IMR-90 (cell line): Measurements from ENCODE around the gene PPP3CA. TPM values are rescaled to one million over a fixed set of nuclear protein-coding genes. Genes with fewer than 3 reads are reported as not detected.

Experiments
- ATAC-seq: fragments of 200-7000 bp; cut with Tn5 transposase; 2 replicates; pipeline ENCODE4 v1.9.1; 2020; ENCODE audit warnings: low read depth, mild to moderate bottlenecking, moderate library complexity
- BruUV-seq: library from RNA; stranded (reverse); fragments of 400-500 nt; replicated peaks from 2 replicates; lab custom pipeline; 2021; lab: Mats Ljungman, UMichigan
- CTCF ChIA-PET: fragments of 300-600 bp; formaldehyde crosslinking; extraction: SDS; loops from one replicate; lab custom pipeline; 2021; ENCODE audit warnings: antibody characterized with exemption; lab: Yijun Ruan, JAX
- POLR2A ChIA-PET: fragments of 300-600 bp; sonication (Branson Sonifier 250); formaldehyde crosslinking; loops from one replicate; lab custom pipeline; 2022; ENCODE audit warnings: antibody characterized with exemption; ENCODE audit not compliant: unreplicated experiment; lab: Charles Lee
- DNase-seq: peaks from one replicate; pipeline ENCODE4 v3.0.0; 2013
- H2AFZ ChIP-seq: replicated peaks from 2 replicates; pipeline ENCODE3; 2013; ENCODE audit warnings: low read length, mild to moderate bottlenecking; ENCODE audit not compliant: poor library complexity
- H2AK5ac ChIP-seq: 2 replicates; pipeline ENCODE4 v1.6.1; 2013; ENCODE audit warnings: low read depth, low read length, inconsistent platforms
- H2AK9ac ChIP-seq: replicated peaks from 2 replicates; pipeline ENCODE3; 2013; ENCODE audit warnings: mild to moderate bottlenecking, low read depth, low read length, moderate library complexity; ENCODE audit not compliant: poor library complexity
- H2BK120ac ChIP-seq: 2 replicates; pipeline ENCODE4 v1.6.1; 2013; ENCODE audit warnings: low read depth, low read length, inconsistent platforms
- H2BK15ac ChIP-seq: 3 replicates; pipeline ENCODE4 v1.6.1; 2013; ENCODE audit warnings: low read depth, low read length, inconsistent platforms
- H2BK20ac ChIP-seq: 2 replicates; pipeline ENCODE4 v1.6.1; 2013; ENCODE audit warnings: low read depth, mild to moderate bottlenecking, inconsistent platforms, low read length, moderate library complexity
- H2BK5ac ChIP-seq: 2 replicates; pipeline ENCODE4 v1.6.1; 2013; ENCODE audit warnings: mild to moderate bottlenecking, low read depth, low read length, inconsistent platforms; ENCODE audit not compliant: poor library complexity, severe bottlenecking
- H3K14ac ChIP-seq: replicated peaks from 2 replicates; pipeline ENCODE4 v1.6.1; 2013; ENCODE audit warnings: low read depth, low read length, inconsistent platforms
- H3K18ac ChIP-seq: 2 replicates; pipeline ENCODE4 v1.6.1; 2013; ENCODE audit warnings: low read depth, low read length, control low read depth
- H3K23ac ChIP-seq: 2 replicates; pipeline ENCODE4 v1.6.1; 2013; ENCODE audit warnings: low read depth, low read length, inconsistent platforms
- H3K27ac ChIP-seq: 2 replicates; pipeline ENCODE4 v1.5.1; 2013; ENCODE audit warnings: mild to moderate bottlenecking, control low read depth, low read length; ENCODE audit not compliant: insufficient read depth
- H3K27me3 ChIP-seq: 2 replicates; pipeline ENCODE4 v1.6.1; 2013; ENCODE audit warnings: low read length; ENCODE audit not compliant: control insufficient read depth, insufficient read depth
- H3K36me3 ChIP-seq: 2 replicates; pipeline ENCODE4 v1.6.1; 2013; ENCODE audit warnings: low read length, mixed read lengths; ENCODE audit not compliant: control insufficient read depth, insufficient read depth
- H3K4ac ChIP-seq: 2 replicates; pipeline ENCODE4 v1.6.1; 2013; ENCODE audit warnings: low read depth, low read length, inconsistent platforms
- H3K4me1 ChIP-seq: 2 replicates; pipeline ENCODE4 v1.6.1; 2013; ENCODE audit warnings: low read length, mixed read lengths; ENCODE audit not compliant: control insufficient read depth, insufficient read depth
- H3K4me2 ChIP-seq: 2 replicates; pipeline ENCODE4 v1.6.1; 2013; ENCODE audit warnings: low read depth, mild to moderate bottlenecking, control low read depth, low read length, moderate library complexity
- H3K4me3 ChIP-seq: 2 replicates; pipeline ENCODE4 v1.5.1; 2013; ENCODE audit warnings: low read depth, mild to moderate bottlenecking, control low read depth, low read length, moderate library complexity; ENCODE audit not compliant: insufficient read depth
- H3K56ac ChIP-seq: 2 replicates; pipeline ENCODE4 v1.6.1; 2013; ENCODE audit warnings: low read length, inconsistent platforms; ENCODE audit not compliant: insufficient read depth; ENCODE audit errors: extremely low read depth
- H3K79me1 ChIP-seq, 2 experiments: 2 replicates each; pipeline ENCODE4 v1.6.1; 2013; ENCODE audit warnings: low read length in 2 of 2, inconsistent platforms in 1 of 2, low read depth in 1 of 2
- H3K9ac ChIP-seq: 2 replicates; pipeline ENCODE4 v1.6.1; 2013; ENCODE audit warnings: low read depth, low read length, control low read depth
- H3K9me1 ChIP-seq: 2 replicates; pipeline ENCODE4 v1.6.1; 2013; ENCODE audit warnings: low read length, inconsistent platforms; ENCODE audit not compliant: insufficient read depth
- H3K9me3 ChIP-seq: 2 replicates; pipeline ENCODE4 v1.6.1; 2013; ENCODE audit warnings: low read length; ENCODE audit not compliant: control insufficient read depth, insufficient read depth
- H4K20me1 ChIP-seq: 2 replicates; pipeline ENCODE4 v1.6.1; 2013; ENCODE audit warnings: low read length, inconsistent platforms; ENCODE audit not compliant: insufficient read depth
- H4K5ac ChIP-seq: 2 replicates; pipeline ENCODE4 v1.6.1; 2013; ENCODE audit warnings: mild to moderate bottlenecking, low read depth, low read length, control low read depth
- H4K8ac ChIP-seq, 2 experiments: 2 replicates each; pipeline ENCODE4 v1.6.1; 2013; ENCODE audit warnings: low read depth in 2 of 2, low read length in 2 of 2, control low read depth in 1 of 2, inconsistent platforms in 1 of 2
- H4K91ac ChIP-seq: 2 replicates; pipeline ENCODE4 v1.6.1; 2013; ENCODE audit warnings: low read depth, low read length, inconsistent platforms; ENCODE audit not compliant: insufficient read depth
- BHLHE40 ChIP-seq: fragments of 150-350 bp; IDR thresholded peaks from 2 replicates; pipeline ENCODE4 v1.6.1; 2016; ENCODE audit warnings: mild to moderate bottlenecking, low read depth, low read length
- FOS ChIP-seq: fragments of 150-350 bp; IDR thresholded peaks from 2 replicates; pipeline ENCODE4 v1.6.1; 2016; ENCODE audit warnings: low read depth, low read length
- MAZ ChIP-seq: IDR thresholded peaks from 2 replicates; pipeline ENCODE4 v1.6.1; 2012; ENCODE audit warnings: low read depth, mild to moderate bottlenecking, low read length, improper control_type of control experiment, moderate library complexity, borderline replicate concordance
- NFE2L2 ChIP-seq: fragments of 150-350 bp; IDR thresholded peaks from 2 replicates; pipeline ENCODE4 v1.6.1; 2016; ENCODE audit warnings: low read depth, mild to moderate bottlenecking, low read length
- RFX5 ChIP-seq: IDR thresholded peaks from 2 replicates; pipeline ENCODE4 v1.8.0; 2012; ENCODE audit warnings: low read depth, mild to moderate bottlenecking, low read length, moderate library complexity
- SMC3 ChIP-seq: fragments of 150-350 bp; IDR thresholded peaks from 2 replicates; pipeline ENCODE4 v1.6.1; 2016; ENCODE audit warnings: low read depth, mild to moderate bottlenecking, antibody characterized with exemption, low read length, moderate library complexity
- dilution Hi-C: fragments of 300-500 bp; cut with HindIII; formaldehyde crosslinking; loops from one replicate; pipeline ENCODE4 v1.14.3; 2018; ENCODE audit warnings: low sequenced_read_pairs; ENCODE audit not compliant: unreplicated experiment
- in situ Hi-C: fragments of 300-500 bp; cut with MboI; formaldehyde crosslinking; loops from 3 replicates; pipeline ENCODE4 v1.14.3; 2019; ENCODE audit warnings: low sequenced_read_pairs, inconsistent platforms, mixed read lengths
- intact Hi-C: fragments of 100-400 bp; cut with micrococcal nuclease; formaldehyde crosslinking; loops from 2 replicates; pipeline ENCODE4 v1.10.0; 2022
- polyA plus RNA-seq, 3 experiments: library from polyadenylated mRNA; depleted of rRNA; stranded (reverse); fragments of >200 nt; gene quantifications; 2 replicates each; pipeline ENCODE4 v1.2.3, GENCODE V29; 2012; ENCODE audit warnings: low replicate concordance in 1 of 3
- total RNA-seq: library from RNA; depleted of rRNA; stranded (reverse); fragments of >200 nt; gene quantifications from 2 replicates; pipeline ENCODE4 v1.2.3, GENCODE V29; 2012
- TF ChIP-seq, protein P1 (sequence below): fragments of 150-350 bp; IDR thresholded peaks from 2 replicates; pipeline ENCODE4 v1.6.1; 2017; ENCODE audit warnings: mild to moderate bottlenecking, antibody characterized with exemption, low read length, low read depth
- TF ChIP-seq, protein P2 (sequence below): conservative IDR thresholded peaks from 2 replicates; pipeline ENCODE4 v1.5.1; 2012; ENCODE audit warnings: mild to moderate bottlenecking, low read depth, low read length, improper control_type of control experiment
- TF ChIP-seq, protein P3 (sequence below): fragments of 150-350 bp; IDR thresholded peaks from 2 replicates; pipeline ENCODE4 v1.6.1; 2016; ENCODE audit warnings: low read depth, mild to moderate bottlenecking, low read length, moderate library complexity, borderline replicate concordance

Gene PPP3CA
- total and polyA plus RNA-seq, 2 of the 4 experiments (the other 2 are of a cell fraction) = 14.5 to 48.6 TPM

GRCh38 chr4:101256222-101256621 lies 91.1 kb downstream of the PPP3CA start:
- no peak for DNase-seq
- Histone ChIP-seq H4K5ac (no peak overlapping the region), H3K4me1 (peaks cover 6% of the 10 kb centered on the region), H3K79me1 (peaks cover 20 to 43% of the 10 kb centered on the region in 2 experiments), H3K23ac (no peak overlapping the region), H2BK5ac (no peak overlapping the region), H3K9me1 (no peaks in the 10 kb centered on the region), H3K18ac (no peak overlapping the region), H2BK15ac (no peak overlapping the region), H3K4ac (no peak overlapping the region), H3K36me3 (no peaks in the 10 kb centered on the region), H3K27ac (no peak overlapping the region), H2AK5ac (no peak overlapping the region), H3K14ac (no peak overlapping the region), H3K4me3 (no peak overlapping the region), H2AK9ac (no peak overlapping the region), H3K9me3 (no peaks in the 10 kb centered on the region), H3K4me2 (no peak overlapping the region), H2BK20ac (no peak overlapping the region), H4K91ac (no peak overlapping the region), H4K20me1 (peaks cover 17% of the 10 kb centered on the region; the same call in 1 of the 2 replicates), H2BK120ac (no peak overlapping the region), H2AFZ (no peak overlapping the region), H3K9ac (no peak overlapping the region), H3K56ac (no peak overlapping the region), H3K27me3 (no peaks in the 10 kb centered on the region), H4K8ac (no peak overlapping the region)
- in situ Hi-C loops (no loop called here), dilution Hi-C loops (no loop called here), intact Hi-C loops (no loop called here)
- POLR2A ChIA-PET = no interaction called here
- ATAC-seq = no peak
- CTCF ChIA-PET = no interaction called here
- TF ChIP-seq BHLHE40 (no peak), SMC3 (no peak), FOS (no peak), NFE2L2 (no peak), MAZ (no peak), RFX5 (no peak)
- TF ChIP-seq, protein P1, sequence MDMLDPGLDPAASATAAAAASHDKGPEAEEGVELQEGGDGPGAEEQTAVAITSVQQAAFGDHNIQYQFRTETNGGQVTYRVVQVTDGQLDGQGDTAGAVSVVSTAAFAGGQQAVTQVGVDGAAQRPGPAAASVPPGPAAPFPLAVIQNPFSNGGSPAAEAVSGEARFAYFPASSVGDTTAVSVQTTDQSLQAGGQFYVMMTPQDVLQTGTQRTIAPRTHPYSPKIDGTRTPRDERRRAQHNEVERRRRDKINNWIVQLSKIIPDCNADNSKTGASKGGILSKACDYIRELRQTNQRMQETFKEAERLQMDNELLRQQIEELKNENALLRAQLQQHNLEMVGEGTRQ = no peak
- TF ChIP-seq, protein P2, sequence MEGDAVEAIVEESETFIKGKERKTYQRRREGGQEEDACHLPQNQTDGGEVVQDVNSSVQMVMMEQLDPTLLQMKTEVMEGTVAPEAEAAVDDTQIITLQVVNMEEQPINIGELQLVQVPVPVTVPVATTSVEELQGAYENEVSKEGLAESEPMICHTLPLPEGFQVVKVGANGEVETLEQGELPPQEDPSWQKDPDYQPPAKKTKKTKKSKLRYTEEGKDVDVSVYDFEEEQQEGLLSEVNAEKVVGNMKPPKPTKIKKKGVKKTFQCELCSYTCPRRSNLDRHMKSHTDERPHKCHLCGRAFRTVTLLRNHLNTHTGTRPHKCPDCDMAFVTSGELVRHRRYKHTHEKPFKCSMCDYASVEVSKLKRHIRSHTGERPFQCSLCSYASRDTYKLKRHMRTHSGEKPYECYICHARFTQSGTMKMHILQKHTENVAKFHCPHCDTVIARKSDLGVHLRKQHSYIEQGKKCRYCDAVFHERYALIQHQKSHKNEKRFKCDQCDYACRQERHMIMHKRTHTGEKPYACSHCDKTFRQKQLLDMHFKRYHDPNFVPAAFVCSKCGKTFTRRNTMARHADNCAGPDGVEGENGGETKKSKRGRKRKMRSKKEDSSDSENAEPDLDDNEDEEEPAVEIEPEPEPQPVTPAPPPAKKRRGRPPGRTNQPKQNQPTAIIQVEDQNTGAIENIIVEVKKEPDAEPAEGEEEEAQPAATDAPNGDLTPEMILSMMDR = no peak
- TF ChIP-seq, protein P3, sequence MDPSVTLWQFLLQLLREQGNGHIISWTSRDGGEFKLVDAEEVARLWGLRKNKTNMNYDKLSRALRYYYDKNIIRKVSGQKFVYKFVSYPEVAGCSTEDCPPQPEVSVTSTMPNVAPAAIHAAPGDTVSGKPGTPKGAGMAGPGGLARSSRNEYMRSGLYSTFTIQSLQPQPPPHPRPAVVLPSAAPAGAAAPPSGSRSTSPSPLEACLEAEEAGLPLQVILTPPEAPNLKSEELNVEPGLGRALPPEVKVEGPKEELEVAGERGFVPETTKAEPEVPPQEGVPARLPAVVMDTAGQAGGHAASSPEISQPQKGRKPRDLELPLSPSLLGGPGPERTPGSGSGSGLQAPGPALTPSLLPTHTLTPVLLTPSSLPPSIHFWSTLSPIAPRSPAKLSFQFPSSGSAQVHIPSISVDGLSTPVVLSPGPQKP = no peak
- BruUV-seq = no TSS peak
